Endodermal cell (in vitro differentiated cells): Measurements from ENCODE around the gene SLC9A7. TPM values are rescaled to one million over a fixed set of nuclear protein-coding genes. Genes with fewer than 3 reads are reported as not detected.

Source experiments
- DNase-seq: peaks from one replicate; pipeline ENCODE4 v3.0.0-alpha.2; 2017
- H3K27ac ChIP-seq: 2 replicates; pipeline ENCODE4 v1.5.1; 2013; ENCODE audit warnings: mild to moderate bottlenecking, low read depth, low read length, moderate library complexity
- H3K27me3 ChIP-seq: 2 replicates; pipeline ENCODE4 v1.6.1; 2013; ENCODE audit warnings: mild to moderate bottlenecking, low read length, moderate library complexity; ENCODE audit not compliant: insufficient read depth, control insufficient read depth, poor library complexity, severe bottlenecking
- H3K36me3 ChIP-seq: 2 replicates; pipeline ENCODE4 v1.7.0; 2013; ENCODE audit warnings: mild to moderate bottlenecking, low read length, moderate library complexity; ENCODE audit not compliant: control insufficient read depth, insufficient read depth
- H3K4me1 ChIP-seq: one replicate; pipeline ENCODE4 v1.7.0; 2013; ENCODE audit warnings: low read length; ENCODE audit not compliant: control insufficient read depth, insufficient read depth
- H3K4me3 ChIP-seq: 2 replicates; pipeline ENCODE4 v1.5.1; 2013; ENCODE audit warnings: mild to moderate bottlenecking, low read length, moderate library complexity
- H3K9ac ChIP-seq: 2 replicates; pipeline ENCODE4 v1.6.1; 2013; ENCODE audit warnings: mild to moderate bottlenecking, low read length, moderate library complexity; ENCODE audit not compliant: poor library complexity, severe bottlenecking; ENCODE audit errors: extremely low read depth
- H3K9me3 ChIP-seq: 2 replicates; pipeline ENCODE4 v1.6.1; 2013; ENCODE audit warnings: mild to moderate bottlenecking, low read length, moderate library complexity; ENCODE audit not compliant: control insufficient read depth
- H3K27ac Mint-ChIP-seq: 2 replicates; pipeline ENCODE4 v1.8.0; 2020; ENCODE audit warnings: mixed read lengths
- H3K27me3 Mint-ChIP-seq: 2 replicates; pipeline ENCODE4 v1.8.0; 2021; ENCODE audit warnings: mild to moderate bottlenecking, mixed read lengths; ENCODE audit not compliant: insufficient read depth
- H3K36me3 Mint-ChIP-seq: 2 replicates; pipeline ENCODE4 v1.8.0; 2020; ENCODE audit warnings: low read depth, mixed read lengths
- H3K4me1 Mint-ChIP-seq: 2 replicates; pipeline ENCODE4 v1.8.0; 2020; ENCODE audit warnings: mixed read lengths
- H3K4me3 Mint-ChIP-seq: 2 replicates; pipeline ENCODE4 v1.8.0; 2020; ENCODE audit warnings: mild to moderate bottlenecking, moderate library complexity, mixed read lengths
- H3K9me3 Mint-ChIP-seq: 2 replicates; pipeline ENCODE4 v1.8.0; 2020; ENCODE audit warnings: mild to moderate bottlenecking, mixed read lengths
- WGBS, 2 experiments: methylation state at CpG; one replicate each; pipeline versions ENCODE4 v1.1.5 to v1.1.7; 2013; ENCODE audit warnings: missing lambda C conversion rate in 2 of 2, mixed read lengths in 1 of 2; ENCODE audit not compliant: insufficient coverage in 1 of 2, insufficient read length in 1 of 2; 5-methylcytosine and 5-hydroxymethylcytosine counted together
- total RNA-seq, 2 donors: library from RNA; stranded (reverse); fragmentation: NEBNext Ultra II Directional in 1 of 2; extraction: Animal tissue kit (Norgen Biotek cat#: 25700) in 1 of 2; gene quantifications; 2 replicates in 1 of 2; 3 replicates in 1 of 2; pipeline ENCODE4 v1.2.1, GENCODE V29; 2021
- TF ChIP-seq, protein P1 (sequence below): fragments of 200-600 bp; sonication (generic); conservative IDR thresholded peaks from 2 replicates; pipeline ENCODE4 v1.5.0; 2021; ENCODE audit warnings: antibody characterized with exemption, mild to moderate bottlenecking

Gene SLC9A7
- total RNA-seq, 2 donors from 2014 or later, result 23.7 to 25.3 TPM

DNA sequence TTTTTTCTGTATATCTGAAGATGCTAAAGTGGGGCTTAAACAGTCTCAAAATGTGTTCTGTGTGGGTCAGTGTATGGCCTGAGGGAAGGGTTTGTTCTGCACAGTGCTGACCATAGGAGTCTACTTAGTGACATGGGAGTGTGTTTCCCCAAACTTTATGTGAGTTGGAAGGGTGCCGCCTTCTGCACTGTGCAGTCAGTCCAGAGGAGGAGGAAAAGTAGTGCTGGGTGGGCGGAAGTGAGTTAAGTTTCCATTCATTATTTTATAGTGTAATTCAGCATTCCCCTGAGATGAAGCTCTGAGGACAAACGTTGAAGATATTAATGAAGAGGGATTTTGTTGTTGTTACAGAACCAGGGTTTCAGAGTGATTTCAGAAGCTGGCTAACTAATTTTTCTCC is 182.5 kb downstream of the SLC9A7 start:
- Histone ChIP-seq H3K27ac (no peak overlapping the region), H3K27me3 (peaks cover 9% of the 10 kb centered on the region), H3K4me1 (no peaks in the 10 kb centered on the region), H3K4me3 (peak overlapping the region; percentile 66), H3K9me3 (no peaks in the 10 kb centered on the region), H3K36me3 (no peaks in the 10 kb centered on the region), H3K9ac (no peak overlapping the region)
- Mint-ChIP-seq H3K9me3 (peaks cover 56% of the 10 kb centered on the region), H3K27ac (no peak overlapping the region), H3K4me3 (peak overlapping the region; percentile 58), H3K36me3 (peaks cover 2% of the 10 kb centered on the region), H3K4me1 (peaks cover 18% of the 10 kb centered on the region), H3K27me3 (peaks cover 13% of the 10 kb centered on the region)
- WGBS, 2 experiments, result 97% methylated on average over 3 of the region's 3 CpGs; no CpG with 5 or more reads in 1 of the 2 experiments
- DNase-seq, result no peak
- TF ChIP-seq, protein P1, sequence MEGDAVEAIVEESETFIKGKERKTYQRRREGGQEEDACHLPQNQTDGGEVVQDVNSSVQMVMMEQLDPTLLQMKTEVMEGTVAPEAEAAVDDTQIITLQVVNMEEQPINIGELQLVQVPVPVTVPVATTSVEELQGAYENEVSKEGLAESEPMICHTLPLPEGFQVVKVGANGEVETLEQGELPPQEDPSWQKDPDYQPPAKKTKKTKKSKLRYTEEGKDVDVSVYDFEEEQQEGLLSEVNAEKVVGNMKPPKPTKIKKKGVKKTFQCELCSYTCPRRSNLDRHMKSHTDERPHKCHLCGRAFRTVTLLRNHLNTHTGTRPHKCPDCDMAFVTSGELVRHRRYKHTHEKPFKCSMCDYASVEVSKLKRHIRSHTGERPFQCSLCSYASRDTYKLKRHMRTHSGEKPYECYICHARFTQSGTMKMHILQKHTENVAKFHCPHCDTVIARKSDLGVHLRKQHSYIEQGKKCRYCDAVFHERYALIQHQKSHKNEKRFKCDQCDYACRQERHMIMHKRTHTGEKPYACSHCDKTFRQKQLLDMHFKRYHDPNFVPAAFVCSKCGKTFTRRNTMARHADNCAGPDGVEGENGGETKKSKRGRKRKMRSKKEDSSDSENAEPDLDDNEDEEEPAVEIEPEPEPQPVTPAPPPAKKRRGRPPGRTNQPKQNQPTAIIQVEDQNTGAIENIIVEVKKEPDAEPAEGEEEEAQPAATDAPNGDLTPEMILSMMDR, result no peak

DNA sequence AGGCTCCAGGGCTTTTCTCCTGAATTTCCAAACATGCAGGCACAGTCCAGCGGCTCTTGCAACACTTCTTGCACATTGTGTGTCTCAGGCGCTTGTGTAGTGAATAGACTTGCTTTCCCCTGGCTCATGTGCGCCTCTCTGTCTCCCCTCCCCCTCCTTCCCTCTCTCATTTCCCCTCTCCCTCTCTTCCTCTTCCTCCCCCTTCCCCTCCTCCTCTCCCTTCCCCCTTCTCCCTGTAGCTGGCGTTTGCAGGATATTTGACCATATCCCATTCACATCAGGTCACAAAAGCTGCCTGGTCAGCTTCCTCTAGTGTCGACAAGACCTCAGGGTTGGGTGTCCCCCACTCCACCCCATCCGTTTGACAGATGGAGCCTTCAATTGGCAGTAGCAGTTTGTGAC is 182.9 kb downstream of the SLC9A7 start:
- no peak overlapping the region for H3K9ac ChIP-seq
- Mint-ChIP-seq H3K36me3 (peaks cover 2% of the 10 kb centered on the region), H3K4me1 (peaks cover 20% of the 10 kb centered on the region), H3K27me3 (peaks cover 13% of the 10 kb centered on the region), H3K9me3 (peaks cover 59% of the 10 kb centered on the region), H3K27ac (no peak overlapping the region), H3K4me3 (peak overlapping the region; percentile 58)
- peaks cover 9% of the 10 kb centered on the region for H3K27me3 ChIP-seq
- no peaks in the 10 kb centered on the region for H3K4me1 ChIP-seq
- H3K27ac ChIP-seq, result no peak overlapping the region
- TF ChIP-seq, protein P1, result no peak
- H3K4me3 ChIP-seq, result peak overlapping the region; percentile 66
- no peaks in the 10 kb centered on the region for H3K9me3 ChIP-seq
- H3K36me3 ChIP-seq, result no peaks in the 10 kb centered on the region
- no peak for DNase-seq
- 0 to 6% methylated on average over 1 to 6 of the region's 6 CpGs for WGBS, 2 experiments

DNA sequence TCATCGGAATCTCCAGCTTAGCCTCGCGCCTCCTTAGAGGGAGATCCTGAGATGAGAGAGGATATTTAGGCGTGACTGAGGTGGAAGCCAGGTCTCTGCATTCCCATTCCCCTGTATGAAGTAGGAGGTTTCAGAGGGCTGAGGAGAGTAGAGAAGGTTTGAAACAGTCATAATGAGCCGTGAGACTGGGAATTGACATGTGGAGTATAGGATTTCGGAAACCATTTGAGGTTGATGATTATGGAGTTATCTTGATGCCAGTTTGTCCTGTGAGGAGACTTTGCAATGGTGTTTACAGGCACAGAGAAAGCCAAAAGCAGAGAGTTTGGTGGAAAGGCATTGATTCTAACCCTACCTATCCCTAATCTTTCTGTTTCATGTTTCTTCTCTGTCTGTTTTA is 183.3 kb downstream of the SLC9A7 start:
- Mint-ChIP-seq H3K27ac (no peak overlapping the region), H3K4me3 (peak overlapping the region; percentile 58), H3K36me3 (peaks cover 2% of the 10 kb centered on the region), H3K27me3 (peaks cover 13% of the 10 kb centered on the region), H3K4me1 (peaks cover 20% of the 10 kb centered on the region), H3K9me3 (peaks cover 61% of the 10 kb centered on the region)
- H3K27me3 ChIP-seq, result peaks cover 9% of the 10 kb centered on the region
- TF ChIP-seq, protein P1, result no peak
- H3K9ac ChIP-seq, result no peak overlapping the region
- peak; percentile 44 for DNase-seq
- no peaks in the 10 kb centered on the region for H3K36me3 ChIP-seq
- H3K9me3 ChIP-seq, result no peaks in the 10 kb centered on the region
- H3K4me1 ChIP-seq, result no peaks in the 10 kb centered on the region
- WGBS, 2 experiments, result 0 to 5% methylated on average over 1 to 6 of the region's 6 CpGs
- H3K4me3 ChIP-seq, result peak overlapping the region; percentile 66
- no peak overlapping the region for H3K27ac ChIP-seq
